ENCODE data around the gene CCDC33. TPM values are rescaled to one million over a fixed set of nuclear protein-coding genes. Genes with fewer than 3 reads are reported as not detected.

CCDC33 gene
- total and polyA plus RNA-seq, 10 of the 15 experiments (the other 5 are each of a cell fraction or from before 2014, with no cell fraction given) = 0.57 to 5.8 (median 4.3) TPM

DNA sequence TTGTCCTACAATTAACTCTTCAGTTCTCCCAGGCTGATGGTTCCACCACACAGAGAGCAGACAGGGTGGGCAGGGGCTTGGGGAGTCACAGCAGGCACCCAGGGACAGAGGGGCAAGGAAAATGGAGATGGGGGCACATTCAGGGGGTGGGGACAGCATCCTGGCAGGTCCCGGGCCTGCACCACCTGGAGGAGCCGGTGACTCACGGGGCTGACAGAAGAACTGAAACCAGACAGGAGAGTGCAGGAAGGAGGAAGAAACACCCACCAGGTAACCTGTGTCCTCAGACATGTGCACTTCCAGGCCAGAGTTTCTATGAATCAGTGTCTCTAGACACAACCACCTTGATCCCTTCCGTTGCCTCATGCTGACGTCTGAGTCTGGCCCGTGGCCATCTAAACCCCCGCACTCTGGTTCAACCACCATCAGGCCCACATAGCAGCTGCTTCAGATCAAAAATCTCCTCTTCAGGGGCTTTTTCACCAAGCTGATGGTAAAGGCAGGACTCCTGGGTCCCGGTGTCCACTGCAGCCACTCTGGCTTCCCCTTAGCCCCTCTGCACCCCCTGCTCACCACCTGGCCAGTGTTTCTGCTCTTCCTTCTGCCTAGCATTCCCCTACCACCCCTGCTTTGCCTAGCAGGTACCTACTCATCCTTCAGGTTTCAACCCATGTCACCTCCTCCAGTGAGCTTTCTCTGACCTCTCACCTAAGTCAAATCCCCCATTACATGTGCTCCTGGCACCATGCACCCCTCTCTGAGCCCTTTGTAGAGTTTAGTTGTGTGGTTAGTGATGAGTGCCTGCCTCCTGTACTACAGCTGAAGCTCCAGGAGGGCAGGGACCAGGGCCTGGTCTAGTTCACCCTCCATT, 147.8 kb downstream of the CCDC33 start (continued):
- peak; percentile 89 for TF ChIP-seq DPF2 (IDR thresholded peaks at IDR 0.05)
- no peak for TF ChIP-seq ESRRA (IDR thresholded peaks at IDR 0.05; ENCODE audit: low read length)
- TF ChIP-seq, protein P1, sequence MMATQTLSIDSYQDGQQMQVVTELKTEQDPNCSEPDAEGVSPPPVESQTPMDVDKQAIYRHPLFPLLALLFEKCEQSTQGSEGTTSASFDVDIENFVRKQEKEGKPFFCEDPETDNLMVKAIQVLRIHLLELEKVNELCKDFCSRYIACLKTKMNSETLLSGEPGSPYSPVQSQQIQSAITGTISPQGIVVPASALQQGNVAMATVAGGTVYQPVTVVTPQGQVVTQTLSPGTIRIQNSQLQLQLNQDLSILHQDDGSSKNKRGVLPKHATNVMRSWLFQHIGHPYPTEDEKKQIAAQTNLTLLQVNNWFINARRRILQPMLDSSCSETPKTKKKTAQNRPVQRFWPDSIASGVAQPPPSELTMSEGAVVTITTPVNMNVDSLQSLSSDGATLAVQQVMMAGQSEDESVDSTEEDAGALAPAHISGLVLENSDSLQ (IDR thresholded peaks at IDR 0.05) = 0 out of 2 replicates have a peak, but pooled peaks have one; percentile 24
- TF ChIP-seq GATAD2B (conservative IDR thresholded peaks at IDR 0.05; ENCODE audit: low read depth) = peak; percentile 81
- TF ChIP-seq NR2F1 (conservative IDR thresholded peaks at IDR 0.05) = no peak; the same call in 1 of the 2 replicates
- no peak for TF ChIP-seq YBX1 (IDR thresholded peaks at IDR 0.05)
- TF ChIP-seq, protein P2, sequence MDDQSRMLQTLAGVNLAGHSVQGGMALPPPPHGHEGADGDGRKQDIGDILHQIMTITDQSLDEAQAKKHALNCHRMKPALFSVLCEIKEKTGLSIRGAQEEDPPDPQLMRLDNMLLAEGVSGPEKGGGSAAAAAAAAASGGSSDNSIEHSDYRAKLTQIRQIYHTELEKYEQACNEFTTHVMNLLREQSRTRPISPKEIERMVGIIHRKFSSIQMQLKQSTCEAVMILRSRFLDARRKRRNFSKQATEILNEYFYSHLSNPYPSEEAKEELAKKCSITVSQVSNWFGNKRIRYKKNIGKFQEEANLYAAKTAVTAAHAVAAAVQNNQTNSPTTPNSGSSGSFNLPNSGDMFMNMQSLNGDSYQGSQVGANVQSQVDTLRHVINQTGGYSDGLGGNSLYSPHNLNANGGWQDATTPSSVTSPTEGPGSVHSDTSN (IDR thresholded peaks at IDR 0.05; ENCODE audit: insufficient replicate concordance, low read depth, low read length) = peak; percentile 34
- peak; percentile 67; the same call in 1 of the 2 replicates for TF ChIP-seq JUND (IDR thresholded peaks at IDR 0.05; ENCODE audit: low read depth, low read length)
- TF ChIP-seq, protein P3, sequence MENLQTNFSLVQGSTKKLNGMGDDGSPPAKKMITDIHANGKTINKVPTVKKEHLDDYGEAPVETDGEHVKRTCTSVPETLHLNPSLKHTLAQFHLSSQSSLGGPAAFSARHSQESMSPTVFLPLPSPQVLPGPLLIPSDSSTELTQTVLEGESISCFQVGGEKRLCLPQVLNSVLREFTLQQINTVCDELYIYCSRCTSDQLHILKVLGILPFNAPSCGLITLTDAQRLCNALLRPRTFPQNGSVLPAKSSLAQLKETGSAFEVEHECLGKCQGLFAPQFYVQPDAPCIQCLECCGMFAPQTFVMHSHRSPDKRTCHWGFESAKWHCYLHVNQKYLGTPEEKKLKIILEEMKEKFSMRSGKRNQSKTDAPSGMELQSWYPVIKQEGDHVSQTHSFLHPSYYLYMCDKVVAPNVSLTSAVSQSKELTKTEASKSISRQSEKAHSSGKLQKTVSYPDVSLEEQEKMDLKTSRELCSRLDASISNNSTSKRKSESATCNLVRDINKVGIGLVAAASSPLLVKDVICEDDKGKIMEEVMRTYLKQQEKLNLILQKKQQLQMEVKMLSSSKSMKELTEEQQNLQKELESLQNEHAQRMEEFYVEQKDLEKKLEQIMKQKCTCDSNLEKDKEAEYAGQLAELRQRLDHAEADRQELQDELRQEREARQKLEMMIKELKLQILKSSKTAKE (IDR thresholded peaks at IDR 0.05; ENCODE audit: low read depth, poor library complexity, severe bottlenecking) = peak; percentile 98
- TF ChIP-seq ZNF274 (IDR thresholded peaks at IDR 0.05; ENCODE audit: insufficient read depth, insufficient read length) = no peak
- peak; percentile 67; the same call in 1 of the 2 replicates for TF ChIP-seq TBL1XR1 (IDR thresholded peaks at IDR 0.05; ENCODE audit: low read depth, low read length)
- TF ChIP-seq, protein P4, sequence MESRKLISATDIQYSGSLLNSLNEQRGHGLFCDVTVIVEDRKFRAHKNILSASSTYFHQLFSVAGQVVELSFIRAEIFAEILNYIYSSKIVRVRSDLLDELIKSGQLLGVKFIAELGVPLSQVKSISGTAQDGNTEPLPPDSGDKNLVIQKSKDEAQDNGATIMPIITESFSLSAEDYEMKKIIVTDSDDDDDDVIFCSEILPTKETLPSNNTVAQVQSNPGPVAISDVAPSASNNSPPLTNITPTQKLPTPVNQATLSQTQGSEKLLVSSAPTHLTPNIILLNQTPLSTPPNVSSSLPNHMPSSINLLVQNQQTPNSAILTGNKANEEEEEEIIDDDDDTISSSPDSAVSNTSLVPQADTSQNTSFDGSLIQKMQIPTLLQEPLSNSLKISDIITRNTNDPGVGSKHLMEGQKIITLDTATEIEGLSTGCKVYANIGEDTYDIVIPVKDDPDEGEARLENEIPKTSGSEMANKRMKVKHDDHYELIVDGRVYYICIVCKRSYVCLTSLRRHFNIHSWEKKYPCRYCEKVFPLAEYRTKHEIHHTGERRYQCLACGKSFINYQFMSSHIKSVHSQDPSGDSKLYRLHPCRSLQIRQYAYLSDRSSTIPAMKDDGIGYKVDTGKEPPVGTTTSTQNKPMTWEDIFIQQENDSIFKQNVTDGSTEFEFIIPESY (IDR thresholded peaks at IDR 0.05) = no peak
- TF ChIP-seq MTA2 (IDR thresholded peaks at IDR 0.05; ENCODE audit: low read depth) = peak; percentile 83
- no peak for TF ChIP-seq SUZ12 (IDR thresholded peaks at IDR 0.05; ENCODE audit: unreplicated experiment)
- peak; percentile 71; the same call in 1 of the 2 replicates for TF ChIP-seq ZNF207 (IDR thresholded peaks at IDR 0.05; ENCODE audit: borderline replicate concordance)
- TF ChIP-seq FOS (IDR thresholded peaks at IDR 0.05; ENCODE audit: borderline replicate concordance, extremely low read depth, insufficient read length) = no peak
- no peak for TF ChIP-seq ZSCAN29 (IDR thresholded peaks at IDR 0.05)
- no peak for TF ChIP-seq RUNX3 (IDR thresholded peaks at IDR 0.05; ENCODE audit: low read length)
- TF ChIP-seq, protein P5, sequence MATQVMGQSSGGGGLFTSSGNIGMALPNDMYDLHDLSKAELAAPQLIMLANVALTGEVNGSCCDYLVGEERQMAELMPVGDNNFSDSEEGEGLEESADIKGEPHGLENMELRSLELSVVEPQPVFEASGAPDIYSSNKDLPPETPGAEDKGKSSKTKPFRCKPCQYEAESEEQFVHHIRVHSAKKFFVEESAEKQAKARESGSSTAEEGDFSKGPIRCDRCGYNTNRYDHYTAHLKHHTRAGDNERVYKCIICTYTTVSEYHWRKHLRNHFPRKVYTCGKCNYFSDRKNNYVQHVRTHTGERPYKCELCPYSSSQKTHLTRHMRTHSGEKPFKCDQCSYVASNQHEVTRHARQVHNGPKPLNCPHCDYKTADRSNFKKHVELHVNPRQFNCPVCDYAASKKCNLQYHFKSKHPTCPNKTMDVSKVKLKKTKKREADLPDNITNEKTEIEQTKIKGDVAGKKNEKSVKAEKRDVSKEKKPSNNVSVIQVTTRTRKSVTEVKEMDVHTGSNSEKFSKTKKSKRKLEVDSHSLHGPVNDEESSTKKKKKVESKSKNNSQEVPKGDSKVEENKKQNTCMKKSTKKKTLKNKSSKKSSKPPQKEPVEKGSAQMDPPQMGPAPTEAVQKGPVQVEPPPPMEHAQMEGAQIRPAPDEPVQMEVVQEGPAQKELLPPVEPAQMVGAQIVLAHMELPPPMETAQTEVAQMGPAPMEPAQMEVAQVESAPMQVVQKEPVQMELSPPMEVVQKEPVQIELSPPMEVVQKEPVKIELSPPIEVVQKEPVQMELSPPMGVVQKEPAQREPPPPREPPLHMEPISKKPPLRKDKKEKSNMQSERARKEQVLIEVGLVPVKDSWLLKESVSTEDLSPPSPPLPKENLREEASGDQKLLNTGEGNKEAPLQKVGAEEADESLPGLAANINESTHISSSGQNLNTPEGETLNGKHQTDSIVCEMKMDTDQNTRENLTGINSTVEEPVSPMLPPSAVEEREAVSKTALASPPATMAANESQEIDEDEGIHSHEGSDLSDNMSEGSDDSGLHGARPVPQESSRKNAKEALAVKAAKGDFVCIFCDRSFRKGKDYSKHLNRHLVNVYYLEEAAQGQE (IDR thresholded peaks at IDR 0.05; ENCODE audit: low read depth, low read length) = peak; percentile 27; the same call in 1 of the 2 replicates

All from GM12878 (cell line).